Measurements from ENCODE around the gene TNFAIP2.
"Not testable (repeated sequence)": the region's sequence is repeated elsewhere in the genome, so short reads cannot be mapped to it uniquely, and the experiment has no call there.

The TNFAIP2 gene

DNA sequence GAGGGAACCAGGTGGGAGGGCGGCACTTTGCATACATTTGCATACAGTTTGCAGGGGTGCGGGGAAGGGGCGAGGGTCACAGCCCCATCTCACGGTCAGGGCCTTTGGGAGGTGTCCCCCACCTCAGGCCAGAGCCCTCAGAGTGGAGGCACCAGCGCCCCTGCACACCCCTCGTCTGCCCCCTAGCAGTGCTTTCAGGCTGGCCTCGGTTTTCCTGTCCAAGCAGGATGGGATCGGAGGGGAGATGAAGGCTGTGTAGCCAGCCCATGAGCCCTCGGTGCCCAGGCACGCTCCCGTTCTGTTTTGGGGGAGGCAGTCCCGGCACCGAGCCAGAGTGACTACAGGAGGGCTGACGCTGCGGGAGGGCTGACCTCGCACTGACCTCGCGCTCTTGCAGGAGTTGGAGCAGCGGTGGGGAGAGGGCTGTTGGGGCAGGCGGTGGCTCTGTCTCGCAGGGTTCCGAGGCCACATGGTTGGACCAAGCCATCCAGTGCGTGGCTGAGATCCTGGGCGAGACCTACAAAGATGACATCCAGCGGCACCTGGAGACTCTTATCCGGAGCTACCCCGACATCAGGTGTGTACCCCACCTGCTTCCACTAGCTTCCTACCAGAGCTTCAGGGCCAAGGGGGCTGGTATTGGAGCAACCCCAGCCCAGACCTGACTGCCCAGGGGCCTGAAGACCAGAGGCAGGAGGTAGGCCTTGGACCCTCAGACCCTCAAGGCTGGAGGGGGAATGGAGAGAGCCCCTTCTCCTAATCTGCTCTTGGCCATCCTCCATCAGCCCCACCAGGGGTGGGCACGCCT, 15.1 kb upstream of the TNFAIP2 start:
- DNase-seq: no peak

DNA sequence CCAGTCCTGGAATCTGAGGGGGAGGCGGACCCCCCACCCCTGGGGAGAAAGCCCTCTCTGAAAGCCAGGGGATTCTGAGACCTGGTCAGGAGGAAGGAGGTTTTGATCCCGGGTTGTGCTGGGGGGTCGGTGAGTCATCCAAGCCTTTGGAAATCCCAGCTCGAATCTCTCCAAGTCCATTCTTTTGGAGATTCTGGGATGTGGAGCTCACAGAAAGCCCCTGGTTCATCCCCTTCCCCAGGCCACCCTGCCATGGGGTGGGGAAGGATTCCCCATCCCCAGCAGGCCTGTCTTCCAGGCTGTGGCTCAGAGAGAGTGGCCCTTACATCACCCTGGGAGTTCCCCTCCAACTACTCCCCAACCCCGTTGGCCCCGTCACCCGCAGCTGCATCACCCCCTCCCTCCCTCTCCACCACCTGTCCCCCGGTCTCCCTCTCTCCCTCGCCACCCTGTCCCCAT, 14.5 kb upstream of the TNFAIP2 start:
- DNase-seq: peak; percentile 15

DNA sequence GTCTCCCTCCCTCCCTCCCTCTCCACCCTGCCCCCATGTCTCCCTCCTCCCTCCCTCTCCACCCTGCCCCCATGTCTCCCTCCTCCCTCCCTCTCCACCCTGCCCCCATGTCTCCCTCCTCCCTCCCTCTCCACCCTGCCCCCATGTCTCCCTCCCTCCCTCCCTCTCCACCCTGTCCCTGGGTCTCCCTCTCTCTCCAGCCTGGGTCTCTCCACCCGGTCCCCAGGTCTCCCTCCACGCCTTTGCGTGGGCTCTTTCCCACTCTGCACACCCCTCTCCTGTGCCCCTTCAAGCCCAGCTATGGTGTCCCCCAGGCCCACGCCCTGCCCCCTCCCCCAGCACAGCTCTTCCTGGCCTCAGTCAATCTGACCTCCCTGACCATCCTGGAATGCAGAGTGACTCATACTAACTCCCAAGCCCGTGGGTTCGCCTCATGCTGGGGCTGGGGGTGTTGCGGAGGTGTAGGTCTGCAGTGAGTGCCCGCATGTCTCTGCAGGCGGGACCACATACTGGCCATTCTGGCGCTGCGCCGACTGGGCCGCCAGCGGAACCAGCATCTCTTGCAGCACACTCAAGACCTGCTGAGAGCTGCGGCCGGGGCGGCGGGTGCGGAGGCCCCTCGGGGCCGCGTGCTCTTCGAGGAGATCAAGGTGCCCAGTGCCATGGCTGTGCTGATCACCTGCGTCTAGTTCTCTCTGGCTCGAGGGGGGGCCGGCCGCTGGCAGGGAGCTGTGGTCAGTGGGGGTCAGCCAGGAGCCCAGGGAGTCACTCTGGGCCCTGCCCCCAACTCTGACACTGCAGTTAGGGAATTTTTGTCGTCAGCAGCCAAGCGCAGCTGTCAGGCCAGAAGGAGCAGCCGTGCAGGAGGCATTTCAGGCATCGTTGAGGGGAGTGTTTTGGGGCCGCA, 13.5 kb upstream of the TNFAIP2 start:
- DNase-seq: no peak

DNA sequence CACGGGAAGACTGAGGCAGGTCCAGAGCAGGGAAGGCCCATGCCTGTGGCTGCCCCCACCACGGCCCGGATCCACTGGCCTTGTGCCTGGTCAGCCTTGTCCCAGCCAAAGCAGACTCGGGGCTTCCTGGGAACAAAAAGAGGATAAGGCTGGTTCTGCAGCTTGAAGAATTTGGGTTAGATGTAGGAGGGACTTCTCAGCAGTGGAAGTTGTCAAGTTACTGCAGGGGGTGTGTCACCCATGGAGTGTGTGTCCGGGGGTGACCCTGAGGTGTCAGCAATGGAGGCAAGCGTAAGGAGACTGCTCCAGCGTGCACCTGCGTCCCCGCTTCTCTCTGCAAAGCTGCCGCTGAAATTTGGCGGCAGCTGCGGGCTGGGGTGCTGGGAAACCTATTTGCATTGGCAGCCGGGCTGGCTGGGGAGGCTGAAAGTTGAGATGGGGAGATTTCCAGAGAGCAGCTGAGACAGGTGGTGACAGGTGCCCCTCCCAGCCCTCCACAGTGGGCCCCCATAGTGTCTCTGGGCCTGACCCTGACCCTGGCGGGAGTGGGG, 12.5 kb upstream of the TNFAIP2 start:
- no peak for DNase-seq

DNA sequence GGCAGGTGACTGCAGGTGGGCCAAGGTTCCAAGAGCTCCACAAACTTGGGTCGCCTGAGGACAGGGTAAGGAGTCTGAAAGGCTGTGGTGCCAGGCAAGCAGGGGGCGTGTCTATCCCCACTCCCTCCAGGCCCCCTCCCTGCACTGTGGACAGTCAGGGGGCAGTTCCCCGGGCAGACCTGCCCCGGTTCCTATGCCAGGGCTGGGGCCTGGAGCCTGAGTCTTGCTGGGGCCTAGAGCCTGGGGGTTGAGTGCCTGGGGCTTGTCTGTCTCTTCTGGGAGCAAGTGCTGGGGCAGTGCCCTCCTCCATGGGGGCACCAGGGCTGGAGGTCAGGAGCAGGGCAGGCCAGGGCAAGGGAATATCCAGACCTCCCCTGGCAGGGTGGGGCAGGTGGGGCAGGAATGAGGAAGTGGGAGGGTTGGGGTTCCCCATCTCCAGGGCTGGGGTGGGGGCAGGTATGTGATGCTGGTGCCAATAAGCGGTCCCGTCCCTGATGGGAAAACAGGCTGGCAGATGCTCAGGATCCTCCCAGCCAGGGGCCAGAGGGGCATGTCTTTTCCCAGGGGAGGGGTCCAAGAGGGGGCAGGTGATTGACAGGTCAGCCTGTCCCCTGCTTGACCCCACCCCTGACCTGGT, 11.9 kb upstream of the TNFAIP2 start:
- no peak for DNase-seq

DNA sequence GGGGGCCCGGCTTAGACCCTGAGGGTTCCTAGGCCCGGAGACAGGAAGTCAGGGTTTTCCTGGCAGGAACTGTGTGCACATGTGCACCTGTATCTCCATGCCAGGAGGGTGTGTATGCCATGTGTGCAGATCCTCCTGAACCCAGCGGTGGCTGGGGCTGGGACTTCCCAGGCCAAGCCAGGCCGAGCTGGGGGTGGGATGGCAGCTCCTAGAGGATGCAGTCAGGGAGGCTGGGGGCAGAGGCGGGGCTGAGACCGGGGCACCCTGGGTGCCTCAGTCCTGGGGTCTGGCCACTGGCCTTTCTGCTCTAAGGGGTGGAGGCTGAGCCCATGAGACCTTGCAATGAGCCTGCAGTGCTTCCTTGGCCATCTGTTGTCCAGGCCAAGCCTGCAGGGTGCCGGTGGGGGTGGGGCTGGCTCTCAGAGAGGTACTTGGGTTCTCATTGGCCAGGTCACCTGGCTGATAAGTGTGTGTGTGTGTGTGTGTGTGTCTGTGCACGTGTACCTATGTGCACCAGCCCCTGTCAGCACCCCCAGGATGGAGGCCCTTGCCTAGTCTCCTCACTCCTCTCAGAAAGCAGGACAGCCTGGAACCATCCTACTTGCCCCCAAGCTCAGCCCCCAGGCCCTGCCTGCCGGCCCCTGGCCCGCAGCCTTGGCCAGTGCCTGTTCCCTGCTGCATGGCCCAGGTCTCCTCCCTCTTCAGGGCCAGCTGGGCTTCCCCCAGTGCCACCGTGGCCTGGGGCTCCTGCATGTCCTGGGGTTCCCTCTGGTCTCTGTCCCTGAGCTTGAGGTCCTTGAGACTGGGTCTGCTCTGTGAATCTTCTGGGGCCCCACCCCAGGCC, 10.6 kb upstream of the TNFAIP2 start:
- DNase-seq: no peak

DNA sequence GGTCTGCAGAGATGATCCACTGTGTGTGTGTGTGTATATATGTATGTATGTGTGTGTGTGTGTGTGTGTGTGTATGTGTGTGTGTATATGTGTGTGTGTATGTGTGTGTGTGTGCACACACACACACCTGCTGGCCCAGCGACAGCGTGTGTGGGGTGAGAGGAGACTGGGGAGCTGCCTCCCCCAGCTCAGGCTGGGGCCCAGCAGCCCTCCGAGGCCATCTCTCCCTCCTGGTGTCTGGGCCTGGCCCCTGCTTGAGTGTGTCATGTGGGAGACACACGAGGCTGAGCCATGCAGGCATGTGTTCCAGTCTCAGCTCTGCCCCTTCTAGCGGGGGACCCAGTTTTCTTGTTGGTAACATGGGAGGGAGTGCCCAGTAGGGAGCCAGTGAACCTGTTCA, 10.0 kb upstream of the TNFAIP2 start:
- no peak for DNase-seq

DNA sequence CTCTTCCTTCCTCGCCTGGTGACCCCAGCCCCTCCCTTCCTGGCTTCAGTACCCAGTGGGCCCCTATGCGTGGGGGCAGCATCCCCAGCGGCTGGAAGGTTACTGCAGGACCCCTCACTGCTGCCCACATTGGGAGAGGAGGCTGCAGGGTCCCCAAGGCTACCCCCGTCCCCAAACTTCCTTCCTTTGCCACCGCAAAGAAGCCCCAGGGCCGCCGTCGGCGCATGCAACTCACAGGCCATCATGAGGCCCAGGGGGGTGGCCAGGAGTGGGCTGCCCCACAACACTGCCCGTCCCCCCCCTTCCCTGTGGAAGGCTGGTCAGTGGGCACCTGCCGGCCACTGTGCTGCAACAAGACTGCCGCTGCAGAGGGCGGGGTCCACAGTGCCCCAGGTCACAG, 9.5 kb upstream of the TNFAIP2 start:
- no peak for DNase-seq

DNA sequence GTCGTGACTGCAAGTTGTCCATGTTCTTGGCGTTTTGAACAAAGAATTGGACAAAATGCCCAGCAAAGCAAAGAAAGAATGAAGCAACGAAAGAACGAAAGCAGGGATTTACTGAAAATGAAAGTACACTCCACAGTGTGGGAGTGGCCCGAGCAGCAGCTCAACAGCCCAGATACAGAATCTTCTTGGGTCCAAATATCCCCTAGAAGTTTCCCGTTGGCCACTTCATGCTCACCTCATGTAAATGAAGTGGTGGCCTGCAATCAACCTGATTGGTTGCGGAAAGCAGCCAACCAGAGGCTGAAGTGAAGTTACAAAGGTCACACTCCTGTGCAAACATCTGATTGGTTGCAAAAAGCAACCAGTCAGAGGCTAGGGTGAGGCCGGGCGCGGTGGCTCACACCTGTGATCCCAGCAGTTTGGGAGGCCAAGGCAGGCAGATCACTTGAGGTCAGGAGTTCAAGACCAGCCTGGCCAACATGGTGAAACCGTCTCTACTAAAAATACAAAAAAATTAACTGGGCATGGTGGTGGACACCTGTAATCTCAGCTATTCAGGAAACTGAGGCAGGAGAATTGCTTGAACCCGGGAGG, 8.1 kb upstream of the TNFAIP2 start:
- DNase-seq: not testable (repeated sequence)

DNA sequence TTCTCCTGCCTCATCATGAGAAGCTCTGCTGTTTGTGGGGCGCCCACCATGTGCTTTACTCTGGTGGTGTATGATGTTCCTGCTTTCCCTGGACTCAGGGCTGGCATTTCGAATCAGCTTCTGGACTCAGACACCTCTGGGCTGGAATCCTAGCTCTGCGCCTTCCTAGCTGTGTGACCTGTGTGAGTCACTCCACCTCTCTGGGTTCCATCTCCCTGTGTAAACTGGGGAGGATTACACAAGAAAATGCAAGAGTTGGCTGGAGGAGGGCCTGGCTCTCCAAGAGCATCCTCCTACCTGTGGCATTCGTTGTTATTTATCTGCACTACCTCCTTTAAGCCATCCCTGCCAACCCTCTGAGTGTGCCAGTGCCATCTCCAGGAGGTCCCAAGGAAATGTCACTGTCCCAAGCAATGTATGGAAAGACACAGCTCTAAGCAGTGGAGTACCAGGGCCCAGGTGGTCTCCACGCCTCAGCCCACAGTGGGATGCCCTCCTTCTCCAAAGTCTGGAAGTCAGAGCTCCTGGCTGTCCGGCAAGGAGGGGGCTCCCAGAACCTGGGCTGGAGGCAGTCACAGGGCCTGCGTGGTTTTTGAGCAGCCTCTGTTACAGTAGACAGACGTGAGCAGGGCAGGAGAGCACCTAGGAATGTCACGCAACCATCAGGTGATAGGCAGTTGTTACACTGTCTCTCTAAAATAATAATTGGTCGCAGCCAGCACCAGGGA, 7.3 kb upstream of the TNFAIP2 start:
- no peak for DNase-seq

DNA sequence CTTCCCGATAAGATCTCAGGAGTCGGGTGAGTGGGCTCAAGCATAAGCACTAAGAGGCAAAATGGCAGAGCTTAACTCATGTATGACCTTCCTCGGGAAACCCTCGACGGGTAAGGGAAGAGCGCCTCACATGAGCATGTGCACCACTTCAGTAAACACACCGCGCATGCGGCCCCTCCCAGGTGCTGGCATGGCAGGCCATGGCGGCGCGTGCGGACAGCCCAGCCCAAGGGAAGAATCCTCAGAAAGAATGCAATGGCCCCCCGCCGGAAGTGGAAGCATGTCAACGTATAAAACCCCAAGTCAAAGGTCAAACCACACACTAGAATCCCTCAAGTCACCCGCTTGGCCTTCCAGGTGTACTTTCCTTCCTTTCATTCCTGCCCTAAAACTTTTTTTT, 6.6 kb upstream of the TNFAIP2 start:
- no peak for DNase-seq

DNA sequence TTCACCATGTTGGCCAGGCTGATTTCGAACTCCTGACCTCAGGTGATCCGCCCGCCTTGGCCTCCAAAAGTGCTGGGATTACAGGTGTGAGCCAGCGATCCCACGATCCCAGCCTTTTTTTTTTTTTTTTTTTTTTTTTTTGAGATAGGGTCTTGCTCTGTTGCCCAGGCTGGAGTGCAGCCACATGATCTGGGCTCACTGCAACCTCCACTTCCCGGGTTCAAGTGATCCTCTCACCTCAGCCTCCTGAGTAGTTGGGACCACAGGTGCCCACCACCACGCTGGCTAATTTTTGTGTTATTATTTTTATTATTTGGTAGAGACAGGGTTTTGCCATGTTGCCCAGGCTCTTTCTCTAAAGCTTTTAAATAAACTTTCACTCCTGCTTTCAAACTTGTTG, 5.8 kb upstream of the TNFAIP2 start:
- DNase-seq: not testable (repeated sequence)

DNA sequence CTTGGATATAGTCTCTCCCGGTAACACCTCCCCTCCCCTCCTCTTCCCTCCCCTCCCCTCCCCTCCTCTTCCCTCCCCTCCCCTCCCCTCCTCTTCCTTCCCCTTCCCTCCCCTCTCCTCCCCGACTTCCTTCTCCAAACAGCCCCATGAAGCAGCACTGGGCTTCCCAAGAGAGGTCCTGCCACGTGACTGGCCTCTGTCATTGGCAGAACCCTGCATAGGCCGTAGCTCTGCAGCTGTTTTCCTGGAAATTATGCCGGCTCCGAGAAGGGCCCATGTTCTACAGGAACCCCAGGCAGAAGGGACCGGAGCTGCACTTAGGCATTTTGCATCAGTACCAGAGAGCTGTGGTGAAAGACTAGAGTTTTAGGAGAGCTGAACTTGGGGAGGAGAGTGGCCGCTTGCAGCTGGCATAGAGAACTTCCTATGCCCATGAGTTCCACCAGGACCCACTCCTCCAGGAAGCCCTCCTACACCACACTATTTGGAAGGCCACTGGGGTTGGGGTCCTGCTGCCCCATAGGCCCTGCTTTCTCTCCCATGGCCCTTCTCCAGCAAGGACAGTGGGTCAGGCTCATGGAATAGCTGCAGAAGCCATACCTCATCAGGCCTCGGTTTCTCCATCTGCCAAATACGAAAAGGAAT, 5.1 kb upstream of the TNFAIP2 start:
- DNase-seq: peak; percentile 65

DNA sequence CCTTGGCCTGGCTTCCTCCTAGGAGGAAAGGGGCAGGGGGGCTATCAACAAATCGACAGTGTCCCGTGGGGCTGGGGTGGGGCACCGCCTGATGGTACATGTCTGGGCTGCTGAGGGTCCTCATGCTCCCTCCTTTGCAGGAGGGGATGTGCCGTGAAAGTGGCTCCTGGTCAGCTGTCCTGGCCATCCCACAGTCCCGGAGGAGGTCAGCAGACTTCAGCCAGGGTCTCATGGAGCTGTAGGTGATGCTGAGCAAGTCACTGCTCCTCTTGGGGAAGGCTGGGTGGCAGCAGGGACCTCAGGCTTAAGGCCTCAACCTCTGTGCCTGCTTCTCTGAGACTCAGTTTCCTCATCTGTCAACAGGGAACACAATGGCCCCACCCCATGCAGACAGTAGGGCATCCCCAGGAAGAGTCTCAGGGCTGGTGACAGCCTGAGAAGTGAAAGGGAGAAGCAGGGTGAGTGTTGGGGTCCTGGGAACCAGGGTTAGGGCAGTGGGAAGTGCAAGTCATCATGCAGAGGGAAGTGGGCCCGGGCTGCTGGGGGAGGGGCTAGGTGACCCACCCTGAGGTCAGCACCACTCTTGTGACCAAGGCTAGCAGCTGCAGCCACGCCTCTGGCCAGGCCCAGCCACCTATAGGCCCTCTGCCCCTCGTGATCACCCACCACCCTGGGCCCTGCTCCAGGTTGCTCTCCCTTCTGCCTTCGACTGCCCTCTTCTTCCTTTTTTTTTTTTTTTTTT, 4.4 kb upstream of the TNFAIP2 start:
- DNase-seq: peak; percentile 66

DNA sequence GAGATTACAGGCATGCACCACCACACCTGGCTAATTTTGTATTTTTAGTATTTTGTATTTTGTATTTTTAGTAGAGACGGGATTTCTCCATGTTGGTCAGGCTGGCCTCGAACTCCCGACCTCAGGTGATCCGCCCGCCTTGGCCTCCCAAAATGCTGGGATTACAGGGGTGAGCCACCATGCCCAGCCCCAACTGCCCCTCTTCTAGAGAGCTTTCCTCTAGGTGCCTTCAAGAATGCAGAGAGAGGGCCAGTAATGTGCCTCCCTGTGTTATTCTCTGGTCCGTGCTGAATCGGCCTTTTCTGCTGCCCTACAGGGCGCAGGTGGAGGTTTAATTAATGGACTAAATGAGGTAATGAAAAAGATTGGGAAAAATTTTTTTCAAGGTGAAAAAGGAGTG, 3.7 kb upstream of the TNFAIP2 start:
- not testable (repeated sequence) for DNase-seq

DNA sequence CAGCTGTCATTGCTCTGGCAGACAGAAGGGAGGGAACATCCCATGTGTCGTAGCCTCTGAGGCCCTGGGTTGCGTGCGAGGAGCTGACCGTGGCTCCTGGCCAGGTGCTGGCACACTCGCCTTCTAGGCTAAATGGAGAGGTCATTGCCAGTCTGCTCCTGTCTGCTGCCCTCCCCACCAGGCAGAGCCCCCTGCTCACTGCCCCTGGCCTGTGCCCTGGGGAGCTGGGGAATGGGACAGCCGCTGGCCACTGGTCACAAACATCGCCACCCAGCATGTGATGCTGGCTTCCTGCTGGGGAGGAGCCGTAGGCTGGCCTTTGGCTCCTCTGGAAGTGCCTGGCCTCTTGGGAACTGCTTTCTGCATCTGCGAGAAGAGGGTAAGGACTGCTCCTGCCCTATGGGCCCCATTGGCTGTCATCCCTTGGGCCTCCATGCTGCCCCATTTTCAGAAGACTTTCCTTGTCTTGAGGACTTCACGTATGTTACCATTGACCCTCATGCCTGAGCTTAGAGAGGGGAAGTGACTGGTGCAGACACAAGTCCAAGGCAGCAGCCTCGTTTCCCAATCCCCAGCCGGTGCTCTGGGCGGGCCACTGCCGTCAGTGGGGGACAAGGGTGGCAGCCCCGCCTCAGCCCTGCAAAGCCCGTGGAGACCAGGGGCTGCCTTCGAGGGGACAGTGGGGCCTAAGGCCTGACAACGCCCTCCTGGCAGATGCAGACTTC, 2.0 kb upstream of the TNFAIP2 start:
- peak; percentile 65 for DNase-seq

DNA sequence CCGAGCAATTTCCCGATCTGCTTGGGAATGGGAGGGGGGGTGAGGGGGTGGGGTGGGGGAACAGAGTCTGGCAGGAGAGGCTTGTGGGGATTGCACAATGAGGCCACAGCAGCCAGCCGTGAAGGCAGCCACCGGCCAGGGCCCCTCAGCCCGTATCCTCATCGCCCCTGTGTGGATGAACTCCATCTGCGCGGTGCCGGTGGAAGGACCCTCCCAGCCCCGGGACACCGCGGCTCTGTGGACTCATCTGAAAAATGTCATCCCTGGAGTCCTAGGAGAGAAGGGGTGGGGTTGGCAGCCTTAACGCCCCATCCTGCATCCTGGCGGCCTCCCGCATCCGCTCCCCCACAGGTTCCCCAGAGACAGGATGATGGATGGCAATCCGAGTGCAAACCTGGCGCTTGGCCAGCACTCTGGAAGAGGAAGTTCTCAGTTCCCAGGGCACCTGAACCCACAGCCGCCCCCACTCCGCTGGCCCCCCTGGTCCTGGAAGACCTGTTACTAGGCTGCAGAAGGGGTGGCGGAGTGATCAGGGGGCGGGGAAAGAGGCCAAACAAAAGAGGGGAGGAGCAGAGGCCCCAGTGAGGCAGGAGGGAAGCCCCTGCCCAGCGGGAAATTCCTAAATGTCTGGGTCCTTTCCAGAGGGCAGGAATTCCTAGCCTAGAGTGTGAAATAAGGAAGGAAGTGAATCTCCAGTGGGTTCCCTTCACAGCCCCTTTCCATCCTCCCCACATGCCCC, 1.2 kb upstream of the TNFAIP2 start:
- DNase-seq: peak; percentile 76

DNA sequence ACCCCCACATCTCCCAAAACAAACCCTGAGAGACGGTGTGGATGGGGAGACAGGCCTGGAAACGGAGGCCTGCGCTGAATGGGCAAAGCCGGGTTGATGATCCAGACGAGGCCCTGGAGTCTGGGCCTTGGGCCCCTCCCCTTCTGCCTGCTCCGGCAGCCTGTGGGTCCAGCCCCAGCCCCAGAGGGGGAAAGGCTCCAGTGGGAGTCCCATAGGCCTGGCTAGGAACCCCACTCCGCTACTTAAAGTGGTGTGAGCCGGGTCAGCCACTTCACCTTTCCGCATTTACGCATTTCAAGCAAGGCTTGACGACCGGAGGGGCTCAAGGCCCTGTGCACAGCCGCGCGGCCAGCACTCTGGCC, 695 bp upstream of the TNFAIP2 start:
- no peak for DNase-seq
